ENCODE results near the gene PRSS50.

Gene PRSS50

DNA sequence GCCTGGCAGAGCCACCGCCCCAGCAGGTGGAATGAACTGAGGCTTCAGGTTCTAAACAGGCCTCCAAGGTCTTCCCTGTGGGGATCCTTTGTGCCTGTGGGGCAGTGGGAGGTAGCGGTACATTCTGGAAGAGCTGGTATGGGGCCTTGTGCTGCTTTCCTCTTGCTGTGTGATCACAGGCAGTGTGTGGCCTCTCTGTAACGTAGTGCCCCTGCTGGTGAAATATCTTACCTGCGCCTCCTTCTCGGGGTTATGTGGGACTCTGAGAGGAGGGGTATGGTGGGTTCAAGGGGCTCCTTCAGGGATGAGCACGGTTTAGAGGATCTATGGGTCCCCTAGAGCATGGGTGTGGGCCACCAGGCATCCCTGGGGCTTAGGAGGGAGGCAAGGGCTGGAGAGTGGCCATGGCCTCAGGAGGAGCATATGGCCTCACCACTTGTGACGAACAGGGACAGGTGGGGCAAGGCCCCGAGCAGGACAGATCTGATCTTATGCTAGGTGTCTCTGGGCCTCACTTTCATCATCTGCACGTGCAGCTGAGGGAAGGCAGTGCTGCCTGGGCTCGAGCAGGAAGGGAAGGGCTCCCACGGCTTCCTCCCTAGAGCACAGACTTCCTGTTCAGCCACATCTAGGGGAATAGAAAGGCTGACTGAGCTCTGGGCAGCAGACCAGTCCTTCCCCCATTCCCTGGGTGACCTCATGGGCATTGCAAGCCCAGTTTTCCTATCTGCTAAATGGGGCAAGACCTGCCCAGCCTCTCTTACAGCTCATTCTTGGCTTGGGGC lies 22.3 kb downstream of the PRSS50 start:
- ATAC-seq (ENCODE audit: low read depth) (no peak), DNase-seq (ENCODE audit: low spot score in 2 of 2) (peak in 1 of 2 donors; percentile 43)
- no peaks in the 10 kb centered on the region for H3K9me3 Mint-ChIP-seq
- no peak overlapping the region for H3K27ac Mint-ChIP-seq
- peaks cover 5% of the 10 kb centered on the region for H3K27me3 Mint-ChIP-seq
- no peaks in the 10 kb centered on the region for H3K36me3 Mint-ChIP-seq
- peak overlapping the region; percentile 76 for H3K4me3 Mint-ChIP-seq
- peaks cover 26% of the 10 kb centered on the region for H3K4me1 Mint-ChIP-seq

DNA sequence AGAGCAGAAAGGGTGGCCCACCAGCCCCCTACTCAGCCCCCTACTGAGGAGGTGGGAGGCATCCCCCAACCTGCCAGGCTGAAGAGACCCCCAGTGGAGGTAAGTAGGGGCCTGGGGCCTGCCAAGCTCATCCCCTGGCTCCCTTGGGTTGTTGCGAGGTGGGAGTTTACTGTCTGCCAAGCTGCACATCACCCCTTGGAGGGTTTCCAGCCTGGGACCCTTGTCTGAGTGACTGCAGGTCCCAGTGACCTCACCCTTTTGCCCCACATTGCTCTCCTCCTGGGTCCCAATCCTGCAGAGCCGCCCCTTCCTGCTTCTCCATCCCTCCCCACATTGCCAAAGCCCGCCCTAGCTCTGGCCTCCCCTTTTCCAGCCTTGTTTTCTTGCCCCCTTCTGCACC lies 23.1 kb downstream of the PRSS50 start:
- Mint-ChIP-seq H3K27ac (no peak overlapping the region), H3K27me3 (peaks cover 10% of the 10 kb centered on the region), H3K4me3 (peak overlapping the region; percentile 76), H3K36me3 (no peaks in the 10 kb centered on the region), H3K4me1 (peaks cover 26% of the 10 kb centered on the region), H3K9me3 (no peaks in the 10 kb centered on the region)
- ATAC-seq (ENCODE audit: low read depth) (no peak), DNase-seq (ENCODE audit: low spot score in 2 of 2) (no peak)

- peaks cover 26% of the 10 kb centered on the region for H3K4me1 Mint-ChIP-seq
- no peak overlapping the region for H3K27ac Mint-ChIP-seq
- peak in 1 of 2 donors; percentile 64 for DNase-seq (ENCODE audit: low spot score in 2 of 2)
- no peaks in the 10 kb centered on the region for H3K9me3 Mint-ChIP-seq
- peaks cover 10% of the 10 kb centered on the region for H3K27me3 Mint-ChIP-seq
- ATAC-seq (ENCODE audit: low read depth): peak; percentile 64
- no peaks in the 10 kb centered on the region for H3K36me3 Mint-ChIP-seq
- H3K4me3 Mint-ChIP-seq: peak overlapping the region; percentile 74
These were observed 23.8 kb downstream of the PRSS50 start for GRCh38 chr3:46693892-46694226.

DNA sequence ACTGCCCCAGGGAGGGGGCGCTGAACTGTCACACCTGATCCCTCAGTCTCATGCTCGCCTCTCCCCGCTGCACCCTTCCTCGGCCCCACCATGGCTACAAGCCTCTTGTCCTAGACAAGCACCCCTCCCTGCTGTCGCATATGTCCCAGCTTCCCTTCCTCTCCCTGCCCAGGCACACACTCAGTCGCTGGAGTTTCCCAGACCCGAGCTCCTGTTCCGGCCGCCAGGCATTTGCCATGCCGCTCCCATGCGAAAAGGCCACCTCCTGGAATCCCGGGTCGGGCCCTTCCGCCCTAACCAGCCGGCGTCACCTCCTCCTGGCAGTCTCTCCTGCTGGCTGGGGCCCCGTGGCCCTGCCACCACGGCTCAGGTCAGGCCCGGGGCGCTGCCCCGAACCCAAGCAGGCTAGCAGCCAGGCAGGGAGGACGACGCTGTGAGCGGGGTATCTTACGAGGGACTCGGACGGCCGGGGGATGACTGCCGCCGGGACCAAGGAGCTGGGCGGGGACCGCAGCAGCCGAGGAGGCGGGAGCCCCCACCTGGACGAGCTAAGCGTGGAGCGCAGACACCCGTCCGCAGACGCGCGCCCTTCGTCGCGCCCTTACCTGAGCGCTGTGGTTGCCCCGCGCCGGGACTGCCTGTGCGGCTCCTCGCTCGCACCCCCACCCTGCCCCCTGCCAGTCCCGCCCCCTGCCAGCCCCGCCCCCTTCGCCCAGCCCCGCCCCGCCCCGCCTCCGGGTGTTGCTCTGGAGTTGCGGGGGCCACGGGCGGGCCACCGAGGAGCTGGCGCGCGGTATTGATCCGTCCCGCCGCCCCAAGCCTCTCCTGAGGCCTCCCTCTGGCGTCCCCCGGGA lies 24.4 kb downstream of the PRSS50 start, which contains the start of gene ALS2CL:
TSS of gene ALS2CL (minus strand) at position 642 of the 854 bp plus-strand sequence. CDS start 4,239 bp downstream, outside the sequence.
- DNase-seq (ENCODE audit: low spot score in 2 of 2): peak; percentile 48 to 70
- Mint-ChIP-seq H3K36me3 (no peaks in the 10 kb centered on the region), H3K27me3 (peaks cover 10% of the 10 kb centered on the region), H3K4me1 (peaks cover 26% of the 10 kb centered on the region), H3K27ac (no peak within 1 kb of the TSS), H3K9me3 (no peaks in the 10 kb centered on the region), H3K4me3 (peak within 1 kb of the TSS; percentile 81)
- ATAC-seq (ENCODE audit: low read depth): peak; percentile 75

- peaks cover 10% of the 10 kb centered on the region for H3K27me3 Mint-ChIP-seq
- no peak for ATAC-seq (ENCODE audit: low read depth)
- H3K4me3 Mint-ChIP-seq: peak overlapping the region; percentile 81
- H3K9me3 Mint-ChIP-seq: no peaks in the 10 kb centered on the region
- H3K36me3 Mint-ChIP-seq: no peaks in the 10 kb centered on the region
- peak in 1 of 2 donors; percentile 30 for DNase-seq (ENCODE audit: low spot score in 2 of 2)
- H3K4me1 Mint-ChIP-seq: peaks cover 26% of the 10 kb centered on the region
- H3K27ac Mint-ChIP-seq: no peak overlapping the region
These were observed 25.1 kb downstream of the PRSS50 start for GRCh38 chr3:46692566-46692990.

GRCh38 chr3:46690798-46691197 lies 26.9 kb downstream of the PRSS50 start:
- DNase-seq (ENCODE audit: low spot score in 2 of 2) (no peak), ATAC-seq (ENCODE audit: low read depth) (no peak)
- Mint-ChIP-seq H3K27me3 (peaks cover 11% of the 10 kb centered on the region), H3K36me3 (no peaks in the 10 kb centered on the region), H3K27ac (no peak overlapping the region), H3K4me1 (peaks cover 23% of the 10 kb centered on the region), H3K9me3 (no peaks in the 10 kb centered on the region), H3K4me3 (no peak overlapping the region)

GRCh38 chr3:46685446-46685845 lies 32.2 kb downstream of the PRSS50 start:
- no peak for DNase-seq (ENCODE audit: low spot score in 2 of 2)
- ATAC-seq (ENCODE audit: low read depth): no peak
- Mint-ChIP-seq H3K36me3 (no peaks in the 10 kb centered on the region), H3K27ac (no peak overlapping the region), H3K27me3 (peaks cover 8% of the 10 kb centered on the region), H3K9me3 (no peaks in the 10 kb centered on the region), H3K4me3 (no peak overlapping the region), H3K4me1 (no peaks in the 10 kb centered on the region)

DNA sequence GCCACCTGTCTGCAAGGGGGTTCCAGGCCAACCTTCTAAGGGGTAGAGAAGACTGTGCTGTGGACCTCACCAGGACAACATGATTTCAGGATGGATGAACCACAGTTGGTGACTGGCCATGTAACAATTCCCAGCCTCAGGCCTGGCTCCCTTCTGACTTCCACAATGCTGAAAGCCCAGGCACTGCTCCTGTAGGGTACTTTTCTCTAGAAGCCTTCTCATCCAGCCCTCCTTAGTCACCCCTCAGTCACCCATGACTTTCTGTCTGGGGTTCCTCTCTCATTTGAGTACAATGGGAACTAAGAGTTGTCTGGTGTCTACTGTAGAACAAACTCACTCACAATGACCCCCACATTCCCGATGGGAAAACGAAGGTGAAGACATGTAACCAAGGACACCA lies 32.8 kb downstream of the PRSS50 start:
- no peaks in the 10 kb centered on the region for H3K36me3 Mint-ChIP-seq
- H3K27ac Mint-ChIP-seq: no peak overlapping the region
- H3K27me3 Mint-ChIP-seq: peaks cover 6% of the 10 kb centered on the region
- H3K9me3 Mint-ChIP-seq: no peaks in the 10 kb centered on the region
- no peak overlapping the region for H3K4me3 Mint-ChIP-seq
- H3K4me1 Mint-ChIP-seq: no peaks in the 10 kb centered on the region
- DNase-seq (ENCODE audit: low spot score in 2 of 2) (no peak), ATAC-seq (ENCODE audit: low read depth) (no peak)

GRCh38 chr3:46682974-46683373 lies 34.7 kb downstream of the PRSS50 start:
- no peak overlapping the region for H3K4me3 Mint-ChIP-seq
- no peak for DNase-seq (ENCODE audit: low spot score in 2 of 2)
- H3K27me3 Mint-ChIP-seq: peaks cover 3% of the 10 kb centered on the region
- ATAC-seq (ENCODE audit: low read depth): no peak
- H3K27ac Mint-ChIP-seq: no peak overlapping the region
- no peaks in the 10 kb centered on the region for H3K36me3 Mint-ChIP-seq
- H3K4me1 Mint-ChIP-seq: no peaks in the 10 kb centered on the region
- no peaks in the 10 kb centered on the region for H3K9me3 Mint-ChIP-seq

DNA sequence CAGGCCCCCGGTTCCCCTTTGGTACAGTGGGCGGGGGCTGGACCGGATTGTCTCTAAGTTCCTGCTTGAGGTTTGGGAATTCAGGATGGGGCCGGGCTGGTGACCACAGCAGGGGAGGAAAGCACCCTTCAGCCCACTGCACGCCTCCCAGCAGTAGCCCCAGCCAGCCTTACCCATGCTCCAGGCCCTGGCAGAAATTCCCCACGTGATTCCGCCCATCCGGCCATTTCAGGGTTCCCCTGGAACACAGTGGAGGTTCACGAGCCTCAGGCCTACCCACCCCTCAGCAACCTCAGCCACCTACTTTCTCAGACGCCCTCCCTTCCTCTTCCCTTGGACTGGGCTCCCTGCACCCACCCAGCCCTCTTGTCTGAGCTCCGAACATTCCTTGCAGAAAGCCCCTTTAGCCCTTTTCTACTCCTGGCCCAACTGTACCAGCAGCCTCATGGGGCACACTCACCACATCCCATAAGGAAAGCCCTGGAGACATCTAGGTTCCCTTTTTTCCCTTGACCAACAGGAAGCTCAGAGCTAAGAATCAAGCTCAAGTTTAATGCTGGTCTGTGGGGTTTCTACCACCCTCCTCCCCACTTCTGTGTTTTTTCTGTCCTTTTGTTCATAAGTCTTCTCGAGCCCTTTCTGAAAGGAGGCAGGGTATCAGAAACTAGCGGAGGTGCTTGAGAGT lies 35.7 kb downstream of the PRSS50 start:
- no peak for ATAC-seq (ENCODE audit: low read depth)
- no peaks in the 10 kb centered on the region for H3K4me1 Mint-ChIP-seq

DNA sequence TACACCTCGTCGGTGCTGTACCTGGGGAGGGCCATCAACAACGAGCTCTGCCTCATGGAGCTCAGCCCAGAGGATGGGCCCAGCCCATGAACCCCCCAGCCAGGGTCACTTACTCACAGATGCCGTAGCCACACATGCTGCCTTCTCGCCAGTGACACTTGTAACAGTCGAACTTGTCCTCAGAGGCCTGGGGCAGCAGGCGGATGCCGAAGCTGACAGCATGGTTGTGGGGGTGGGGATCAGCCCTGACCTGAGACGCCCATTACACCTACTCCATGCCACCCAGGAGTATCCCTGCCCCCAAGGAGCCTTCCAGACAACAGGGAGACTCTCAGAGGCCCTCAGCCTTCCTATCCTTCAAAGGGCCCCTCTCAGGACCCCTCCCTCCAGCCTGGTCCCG lies 36.3 kb downstream of the PRSS50 start:
- no peak overlapping the region for H3K4me3 Mint-ChIP-seq
- no peak overlapping the region for H3K27ac Mint-ChIP-seq
- DNase-seq (ENCODE audit: low spot score in 2 of 2) (no peak), ATAC-seq (ENCODE audit: low read depth) (no peak)
- no peaks in the 10 kb centered on the region for H3K4me1 Mint-ChIP-seq
- H3K36me3 Mint-ChIP-seq: no peaks in the 10 kb centered on the region
- H3K27me3 Mint-ChIP-seq: peaks cover 3% of the 10 kb centered on the region
- no peaks in the 10 kb centered on the region for H3K9me3 Mint-ChIP-seq

More for the DNA sequence above, 35.7 kb downstream of the PRSS50 start:
- Mint-ChIP-seq H3K9me3 (no peaks in the 10 kb centered on the region), H3K27me3 (peaks cover 3% of the 10 kb centered on the region), H3K27ac (no peak overlapping the region), H3K36me3 (no peaks in the 10 kb centered on the region), H3K4me3 (no peak overlapping the region)
- no peak for DNase-seq (ENCODE audit: low spot score in 2 of 2)

DNA sequence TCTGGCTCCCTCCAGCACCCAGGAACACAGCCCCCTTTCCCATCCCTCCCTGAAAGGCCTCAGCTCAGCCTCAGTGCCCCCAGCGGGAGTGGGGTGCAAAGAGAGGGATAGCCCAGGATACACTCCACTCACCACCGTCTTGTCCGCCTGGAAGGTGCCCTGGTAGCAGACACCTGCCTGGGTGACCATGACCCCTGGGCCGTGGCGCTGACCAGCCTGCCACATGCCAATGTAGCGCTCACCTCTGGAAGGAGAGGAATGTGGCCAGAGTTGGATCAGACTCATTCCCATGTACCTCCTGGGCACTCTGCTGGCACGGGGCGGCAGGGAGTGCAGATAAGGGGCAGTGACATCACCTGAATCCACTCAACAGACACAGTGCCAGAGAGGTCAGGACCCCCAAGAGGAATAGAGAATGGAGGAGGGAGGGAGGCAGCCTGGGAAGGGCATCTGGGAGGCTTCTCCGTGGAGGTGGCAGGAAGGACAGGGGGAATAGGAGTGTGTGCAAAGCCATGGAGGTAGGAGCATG lies 37.3 kb downstream of the PRSS50 start:
- no peak overlapping the region for H3K4me3 Mint-ChIP-seq
- H3K27me3 Mint-ChIP-seq: no peaks in the 10 kb centered on the region
- ATAC-seq (ENCODE audit: low read depth): no peak
- H3K4me1 Mint-ChIP-seq: no peaks in the 10 kb centered on the region
- no peaks in the 10 kb centered on the region for H3K36me3 Mint-ChIP-seq
- H3K27ac Mint-ChIP-seq: no peak overlapping the region
- no peak for DNase-seq (ENCODE audit: low spot score in 2 of 2)
- no peaks in the 10 kb centered on the region for H3K9me3 Mint-ChIP-seq

DNA sequence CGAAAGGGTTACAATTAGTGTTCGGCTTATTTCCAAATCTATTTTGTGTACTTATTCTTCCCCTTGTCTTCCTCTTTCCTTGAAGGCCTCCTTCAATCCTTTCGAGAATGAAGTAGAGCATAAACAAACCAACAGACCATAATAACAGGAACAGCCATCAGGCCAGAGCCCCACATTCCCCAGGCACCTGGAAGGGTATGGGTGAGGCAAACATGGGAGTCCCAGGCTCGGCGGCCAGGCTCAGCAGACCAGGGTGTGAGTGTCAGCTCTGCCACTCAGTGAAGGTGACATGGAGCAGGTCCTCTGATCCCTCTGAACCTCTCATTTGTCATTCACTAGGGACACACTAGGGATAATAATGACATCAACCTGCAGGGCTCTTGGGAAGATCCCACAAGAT lies 38.0 kb downstream of the PRSS50 start:
- H3K27me3 Mint-ChIP-seq: no peaks in the 10 kb centered on the region
- no peaks in the 10 kb centered on the region for H3K9me3 Mint-ChIP-seq
- no peak for DNase-seq (ENCODE audit: low spot score in 2 of 2)
- H3K4me1 Mint-ChIP-seq: no peaks in the 10 kb centered on the region
- no peaks in the 10 kb centered on the region for H3K36me3 Mint-ChIP-seq
- H3K27ac Mint-ChIP-seq: no peak overlapping the region
- no peak for ATAC-seq (ENCODE audit: low read depth)
- H3K4me3 Mint-ChIP-seq: no peak overlapping the region

- no peak for DNase-seq (ENCODE audit: low spot score in 2 of 2)
These were observed 39.4 kb downstream of the PRSS50 start for GRCh38 chr3:46678280-46678679.

More at GRCh38 chr3:46678280-46678679, 39.4 kb downstream of the PRSS50 start:
- Mint-ChIP-seq H3K4me1 (no peaks in the 10 kb centered on the region), H3K36me3 (no peaks in the 10 kb centered on the region), H3K9me3 (no peaks in the 10 kb centered on the region), H3K27ac (no peak overlapping the region), H3K27me3 (peaks cover 5% of the 10 kb centered on the region), H3K4me3 (no peak overlapping the region)
- no peak for ATAC-seq (ENCODE audit: low read depth)
